ENCODE results near the gene DUSP1. TPM values are rescaled to one million over a fixed set of nuclear protein-coding genes. Genes with fewer than 3 reads are reported as not detected.

Gene DUSP1
- total and polyA plus RNA-seq, 9 of the 15 experiments (the other 6 are each of a cell fraction or from before 2014, with no cell fraction given) = 2.1 to 14.2 (median 8.5) TPM

DNA sequence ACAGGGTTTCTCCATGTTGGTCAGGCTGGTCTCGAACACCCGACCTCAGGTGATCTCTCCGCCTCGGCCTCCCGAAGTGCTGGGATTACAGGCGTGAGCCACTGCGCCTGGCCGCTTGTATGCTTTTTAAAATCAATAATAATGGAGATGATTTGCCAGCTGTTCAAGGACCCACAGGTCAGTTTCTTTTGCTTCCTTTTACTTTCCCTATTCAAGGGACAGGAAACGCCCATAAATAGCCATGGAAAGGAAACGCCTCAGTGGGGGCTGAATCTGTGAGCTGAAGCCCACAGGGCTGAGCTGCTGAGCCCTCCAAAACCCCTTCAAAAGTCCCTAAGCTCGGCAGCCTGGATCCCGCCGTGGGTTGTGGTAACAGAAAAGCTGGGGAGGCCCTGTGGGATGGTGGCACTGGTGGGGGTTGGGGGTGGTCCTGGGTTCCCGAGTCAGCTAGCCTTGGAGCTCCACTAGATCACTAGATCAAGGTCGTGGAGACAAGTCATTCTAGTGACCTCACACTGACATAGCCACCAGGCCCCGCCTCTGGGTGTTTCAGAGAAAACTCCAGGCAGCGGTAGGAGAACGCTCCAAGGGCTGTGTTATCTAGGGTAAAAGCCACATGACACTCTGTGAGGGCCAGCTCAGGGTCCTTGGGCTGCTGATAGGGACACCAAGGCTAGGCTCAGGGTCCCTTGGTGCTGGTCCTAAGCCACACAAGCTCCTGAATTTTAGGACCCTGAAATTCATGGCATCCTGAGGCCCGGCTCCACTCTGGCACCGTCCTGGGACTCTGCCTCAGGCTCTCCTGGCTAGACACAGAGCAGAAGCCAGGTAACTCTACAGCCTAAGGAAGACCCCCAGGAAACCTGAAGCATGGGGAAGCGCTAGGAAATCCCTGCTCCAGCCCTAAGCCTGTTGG is 18.0 kb upstream of the DUSP1 start (continued):
- TF ChIP-seq, protein P1, sequence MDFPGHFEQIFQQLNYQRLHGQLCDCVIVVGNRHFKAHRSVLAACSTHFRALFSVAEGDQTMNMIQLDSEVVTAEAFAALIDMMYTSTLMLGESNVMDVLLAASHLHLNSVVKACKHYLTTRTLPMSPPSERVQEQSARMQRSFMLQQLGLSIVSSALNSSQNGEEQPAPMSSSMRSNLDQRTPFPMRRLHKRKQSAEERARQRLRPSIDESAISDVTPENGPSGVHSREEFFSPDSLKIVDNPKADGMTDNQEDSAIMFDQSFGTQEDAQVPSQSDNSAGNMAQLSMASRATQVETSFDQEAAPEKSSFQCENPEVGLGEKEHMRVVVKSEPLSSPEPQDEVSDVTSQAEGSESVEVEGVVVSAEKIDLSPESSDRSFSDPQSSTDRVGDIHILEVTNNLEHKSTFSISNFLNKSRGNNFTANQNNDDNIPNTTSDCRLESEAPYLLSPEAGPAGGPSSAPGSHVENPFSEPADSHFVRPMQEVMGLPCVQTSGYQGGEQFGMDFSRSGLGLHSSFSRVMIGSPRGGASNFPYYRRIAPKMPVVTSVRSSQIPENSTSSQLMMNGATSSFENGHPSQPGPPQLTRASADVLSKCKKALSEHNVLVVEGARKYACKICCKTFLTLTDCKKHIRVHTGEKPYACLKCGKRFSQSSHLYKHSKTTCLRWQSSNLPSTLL (IDR thresholded peaks at IDR 0.05) = peak; percentile 55; the same call in 1 of the 2 replicates
- peak; percentile 73 for TF ChIP-seq POLR2G (IDR thresholded peaks at IDR 0.05; ENCODE audit: low read depth, low read length)
- TF ChIP-seq KLF1 (tag; IDR thresholded peaks at IDR 0.05) = peak; percentile 48; the same call in 1 of the 2 replicates
- no peak for TF ChIP-seq ZNF384 (IDR thresholded peaks at IDR 0.05; ENCODE audit: low read depth, low read length)
- TF ChIP-seq RFX7 (CRISPR knock-in tag; IDR thresholded peaks at IDR 0.05) = no peak
- TF ChIP-seq ZNF197 (CRISPR knock-in tag; IDR thresholded peaks at IDR 0.05; ENCODE audit: low read depth) = no peak
- TF ChIP-seq MTA1 (IDR thresholded peaks at IDR 0.05; ENCODE audit: borderline replicate concordance) = peak; percentile 53; the same call in 1 of the 2 replicates
- TF ChIP-seq RBM25 (IDR thresholded peaks at IDR 0.05; ENCODE audit: low read depth, low read length, severe bottlenecking) = no peak
- no peak for TF ChIP-seq MCM5 (IDR thresholded peaks at IDR 0.05; ENCODE audit: low read depth)
- no peak for TF ChIP-seq HOXB6 (CRISPR knock-in tag; IDR thresholded peaks at IDR 0.05; ENCODE audit: borderline replicate concordance)
- TF ChIP-seq U2AF2 (optimal IDR thresholded peaks at IDR 0.05; ENCODE audit: low read depth, low read length) = no peak
- peak; percentile 37; the same call in 1 of the 2 replicates for TF ChIP-seq CBFA2T3 (IDR thresholded peaks at IDR 0.05)
- peak; percentile 22; the same call in 1 of the 2 replicates for TF ChIP-seq CC2D1A (IDR thresholded peaks at IDR 0.05)
- no peak for TF ChIP-seq MAFF (IDR thresholded peaks at IDR 0.05; ENCODE audit: low read length)
- TF ChIP-seq SPI1 (IDR thresholded peaks at IDR 0.05; ENCODE audit: borderline replicate concordance, low read depth, low read length) = no peak
- TF ChIP-seq ZNF830 (CRISPR knock-in tag; IDR thresholded peaks at IDR 0.05) = no peak
- TF ChIP-seq TAF15 (IDR thresholded peaks at IDR 0.05; ENCODE audit: low read depth, low read length) = no peak
- 0 out of 2 replicates have a peak, but pooled peaks have one; percentile 23 for TF ChIP-seq PHB (CRISPR knock-in tag; IDR thresholded peaks at IDR 0.05)
- TF ChIP-seq EWSR1 (IDR thresholded peaks at IDR 0.05; ENCODE audit: borderline replicate concordance, low read depth, partially characterized antibody) = no peak
- TF ChIP-seq, protein P2, sequence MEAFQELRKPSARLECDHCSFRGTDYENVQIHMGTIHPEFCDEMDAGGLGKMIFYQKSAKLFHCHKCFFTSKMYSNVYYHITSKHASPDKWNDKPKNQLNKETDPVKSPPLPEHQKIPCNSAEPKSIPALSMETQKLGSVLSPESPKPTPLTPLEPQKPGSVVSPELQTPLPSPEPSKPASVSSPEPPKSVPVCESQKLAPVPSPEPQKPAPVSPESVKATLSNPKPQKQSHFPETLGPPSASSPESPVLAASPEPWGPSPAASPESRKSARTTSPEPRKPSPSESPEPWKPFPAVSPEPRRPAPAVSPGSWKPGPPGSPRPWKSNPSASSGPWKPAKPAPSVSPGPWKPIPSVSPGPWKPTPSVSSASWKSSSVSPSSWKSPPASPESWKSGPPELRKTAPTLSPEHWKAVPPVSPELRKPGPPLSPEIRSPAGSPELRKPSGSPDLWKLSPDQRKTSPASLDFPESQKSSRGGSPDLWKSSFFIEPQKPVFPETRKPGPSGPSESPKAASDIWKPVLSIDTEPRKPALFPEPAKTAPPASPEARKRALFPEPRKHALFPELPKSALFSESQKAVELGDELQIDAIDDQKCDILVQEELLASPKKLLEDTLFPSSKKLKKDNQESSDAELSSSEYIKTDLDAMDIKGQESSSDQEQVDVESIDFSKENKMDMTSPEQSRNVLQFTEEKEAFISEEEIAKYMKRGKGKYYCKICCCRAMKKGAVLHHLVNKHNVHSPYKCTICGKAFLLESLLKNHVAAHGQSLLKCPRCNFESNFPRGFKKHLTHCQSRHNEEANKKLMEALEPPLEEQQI (IDR thresholded peaks at IDR 0.05) = 0 out of 2 replicates have a peak, but pooled peaks have one; percentile 18
- TF ChIP-seq TSC22D4 (tag; IDR thresholded peaks at IDR 0.05) = no peak
- TF ChIP-seq, protein P3, sequence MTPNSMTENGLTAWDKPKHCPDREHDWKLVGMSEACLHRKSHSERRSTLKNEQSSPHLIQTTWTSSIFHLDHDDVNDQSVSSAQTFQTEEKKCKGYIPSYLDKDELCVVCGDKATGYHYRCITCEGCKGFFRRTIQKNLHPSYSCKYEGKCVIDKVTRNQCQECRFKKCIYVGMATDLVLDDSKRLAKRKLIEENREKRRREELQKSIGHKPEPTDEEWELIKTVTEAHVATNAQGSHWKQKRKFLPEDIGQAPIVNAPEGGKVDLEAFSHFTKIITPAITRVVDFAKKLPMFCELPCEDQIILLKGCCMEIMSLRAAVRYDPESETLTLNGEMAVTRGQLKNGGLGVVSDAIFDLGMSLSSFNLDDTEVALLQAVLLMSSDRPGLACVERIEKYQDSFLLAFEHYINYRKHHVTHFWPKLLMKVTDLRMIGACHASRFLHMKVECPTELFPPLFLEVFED (CRISPR knock-in tag; conservative IDR thresholded peaks at IDR 0.05) = no peak
- no peak for TF ChIP-seq ZNF143 (CRISPR knock-in tag; IDR thresholded peaks at IDR 0.05)
